Left ventricle myocardium inferior (tissue), 1 donor: Measurements from ENCODE around the gene PLEKHA7. TPM values are rescaled to one million over a fixed set of nuclear protein-coding genes. Genes with fewer than 3 reads are reported as not detected.

Experiments
- DNase-seq: peaks from one replicate; pipeline ENCODE4 v3.0.0-alpha.2; 2020
- H3K27ac ChIP-seq: fragments of 200-600 bp; replicated peaks from 2 replicates; pipeline ENCODE4 v1.8.0; 2021
- H3K27me3 ChIP-seq: fragments of 200-600 bp; 2 replicates; pipeline ENCODE4 v1.8.0; 2021; ENCODE audit warnings: low read depth
- H3K36me3 ChIP-seq: fragments of 200-600 bp; 2 replicates; pipeline ENCODE4 v1.8.0; 2021
- H3K4me1 ChIP-seq: fragments of 200-600 bp; 2 replicates; pipeline ENCODE4 v1.8.0; 2021
- H3K4me3 ChIP-seq: fragments of 200-600 bp; 2 replicates; pipeline ENCODE4 v1.8.0; 2021; ENCODE audit warnings: mild to moderate bottlenecking, moderate library complexity
- H3K9me3 ChIP-seq: fragments of 200-600 bp; replicated peaks from 2 replicates; pipeline ENCODE4 v1.8.0; 2021
- CTCF ChIP-seq: fragments of 200-600 bp; IDR thresholded peaks from 2 replicates; pipeline ENCODE4 v1.8.0; 2021; ENCODE audit warnings: antibody characterized with exemption, mild to moderate bottlenecking, borderline replicate concordance
- intact Hi-C: fragments of 100-400 bp; cut with micrococcal nuclease; formaldehyde crosslinking; loops from one replicate; pipeline ENCODE4 v1.11.0; 2022
- total RNA-seq: library from RNA; stranded (reverse); fragmentation: NEBNext Ultra II Directional; extraction: Animal tissue kit (Norgen Biotek cat#: 25700); gene quantifications from one replicate; pipeline ENCODE4 v1.2.1, GENCODE V29; 2021
- donor health status: DM: no; HTN: yes; CAD: no; lungs with severe emphysema.

PLEKHA7 gene
- total RNA-seq, 1 donor from 2014 or later: 33.2 TPM

- intact Hi-C loops: loop anchor here (10.0 kb wide), 1 partner anchor 52 kb away; no protein-coding TSS in a partner anchor
- peak; percentile 55 for DNase-seq
- Histone ChIP-seq H3K36me3 (no peaks in the 10 kb centered on the region), H3K27me3 (peaks cover 21% of the 10 kb centered on the region), H3K9me3 (no peaks in the 10 kb centered on the region), H3K4me1 (peaks cover 20% of the 10 kb centered on the region), H3K4me3 (peak overlapping the region; percentile 87), H3K27ac (peak overlapping the region; percentile 60)
- TF ChIP-seq CTCF: no peak
Measured at GRCh38 chr11:17012712-17013547, 1.3 kb downstream of the PLEKHA7 start.

- DNase-seq: no peak
- TF ChIP-seq CTCF: no peak
- Histone ChIP-seq H3K27me3 (peaks cover 21% of the 10 kb centered on the region), H3K27ac (no peak overlapping the region), H3K4me3 (no peak overlapping the region), H3K36me3 (no peaks in the 10 kb centered on the region), H3K4me1 (peaks cover 20% of the 10 kb centered on the region), H3K9me3 (no peaks in the 10 kb centered on the region)
- intact Hi-C loops: loop anchor here (10.0 kb wide), 1 partner anchor 53 kb away; no protein-coding TSS in a partner anchor
Measured at GRCh38 chr11:17012179-17012578, 2.0 kb downstream of the PLEKHA7 start.

GRCh38 chr11:17010851-17011420 lies 3.3 kb downstream of the PLEKHA7 start:
- Histone ChIP-seq H3K36me3 (no peaks in the 10 kb centered on the region), H3K27ac (no peak overlapping the region), H3K4me3 (no peak overlapping the region), H3K4me1 (peaks cover 20% of the 10 kb centered on the region), H3K9me3 (no peaks in the 10 kb centered on the region), H3K27me3 (peaks cover 21% of the 10 kb centered on the region)
- intact Hi-C loops: loop anchor here (10.0 kb wide), 1 partner anchor 54 kb away; no protein-coding TSS in a partner anchor
- no peak for DNase-seq
- TF ChIP-seq CTCF: no peak

- peaks cover 4% of the 10 kb centered on the region for H3K4me1 ChIP-seq
- no peaks in the 10 kb centered on the region for H3K9me3 ChIP-seq
- H3K4me3 ChIP-seq: no peak overlapping the region
- intact Hi-C loops: no loop called here
- TF ChIP-seq CTCF: no peak
- H3K27me3 ChIP-seq: peaks cover 2% of the 10 kb centered on the region
- no peaks in the 10 kb centered on the region for H3K36me3 ChIP-seq
- H3K27ac ChIP-seq: no peak overlapping the region
- no peak for DNase-seq
Measured at GRCh38 chr11:17008099-17008498, 6.1 kb downstream of the PLEKHA7 start.

- Histone ChIP-seq H3K4me1 (no peaks in the 10 kb centered on the region), H3K4me3 (no peak overlapping the region), H3K27me3 (no peaks in the 10 kb centered on the region), H3K27ac (no peak overlapping the region), H3K36me3 (no peaks in the 10 kb centered on the region), H3K9me3 (no peaks in the 10 kb centered on the region)
- intact Hi-C loops: no loop called here
- no peak for TF ChIP-seq CTCF
- no peak for DNase-seq
Measured at GRCh38 chr11:17005646-17006045, 8.6 kb downstream of the PLEKHA7 start.
